ENCODE results near the gene KISS1R. TPM values are rescaled to one million over a fixed set of nuclear protein-coding genes. Genes with fewer than 3 reads are reported as not detected.

The KISS1R gene
- total RNA-seq, 2 experiments from 2014 or later = 12.2 to 13.3 TPM

DNA sequence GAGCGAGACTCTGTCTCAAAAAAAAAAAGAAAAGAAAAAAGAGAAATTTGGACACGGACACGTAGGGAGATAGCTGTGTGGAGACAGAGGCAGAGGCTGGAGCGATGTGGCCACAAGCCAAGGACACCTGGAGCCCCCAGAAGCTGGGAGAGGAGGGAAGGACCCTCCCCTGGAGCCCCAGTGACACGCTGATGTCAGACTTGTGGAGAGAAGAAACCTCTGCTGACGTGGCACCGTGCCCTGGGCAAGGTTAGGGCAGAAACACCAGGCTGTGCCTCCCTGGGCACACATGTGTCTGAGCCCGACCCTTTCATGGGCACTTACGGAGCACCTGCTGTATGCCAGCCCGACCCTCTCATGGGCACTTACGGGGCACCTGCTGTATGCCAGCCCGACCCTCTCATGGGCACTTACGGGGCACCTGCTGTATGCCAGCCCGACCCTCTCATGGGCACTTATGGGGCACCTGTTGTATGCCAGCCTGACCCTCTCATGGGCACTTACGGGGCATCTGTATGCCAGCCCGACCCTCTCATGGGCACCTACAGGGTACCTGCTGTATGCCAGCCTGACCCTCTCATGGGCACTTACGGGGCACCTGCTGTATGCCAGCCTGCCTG is 26.5 kb downstream of the KISS1R start:
- Mint-ChIP-seq H3K27ac (no peak overlapping the region), H3K4me3 (no peak overlapping the region), H3K27me3 (peaks cover 16% of the 10 kb centered on the region), H3K4me1 (peaks cover 12% of the 10 kb centered on the region), H3K9me3 (no peaks in the 10 kb centered on the region), H3K36me3 (peaks cover 8% of the 10 kb centered on the region)
- no peak for DNase-seq

- H3K27ac Mint-ChIP-seq = no peak overlapping the region
- H3K4me1 Mint-ChIP-seq = peaks cover 12% of the 10 kb centered on the region
- peaks cover 16% of the 10 kb centered on the region for H3K27me3 Mint-ChIP-seq
- H3K9me3 Mint-ChIP-seq = no peaks in the 10 kb centered on the region
- DNase-seq = no peak
- H3K36me3 Mint-ChIP-seq = peaks cover 8% of the 10 kb centered on the region
- no peak overlapping the region for H3K4me3 Mint-ChIP-seq
Measured at GRCh38 chr19:944171-944567, 27.0 kb downstream of the KISS1R start.

DNA sequence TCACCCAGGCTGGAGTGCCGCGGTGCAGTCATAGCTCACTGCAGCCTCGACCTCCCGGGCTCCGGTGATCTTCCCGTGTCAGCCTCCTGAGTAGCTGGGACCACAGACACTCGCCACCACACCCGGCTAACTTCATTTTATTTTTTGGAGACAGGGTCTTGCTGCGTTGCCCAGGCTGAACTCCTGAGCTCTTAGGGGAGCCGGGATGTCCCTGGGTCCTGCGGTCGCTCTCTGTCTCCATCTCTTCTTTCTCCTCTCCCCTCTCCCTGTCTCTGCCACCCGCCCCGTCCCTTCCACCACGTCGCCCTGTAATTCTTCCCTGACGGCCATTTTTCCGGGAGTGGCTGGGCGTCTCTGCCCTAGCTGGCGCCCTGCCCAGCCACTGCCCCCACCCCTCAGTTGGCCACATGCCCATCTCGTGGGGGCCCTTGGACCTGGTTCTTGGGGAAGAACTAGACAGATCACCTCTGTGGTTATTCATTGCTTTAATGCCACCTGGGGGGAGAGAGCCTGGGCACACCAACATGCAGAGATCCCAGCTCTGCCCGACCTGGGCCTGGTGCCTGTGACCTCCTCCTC is 27.6 kb downstream of the KISS1R start:
- no peak for DNase-seq
- Mint-ChIP-seq H3K4me3 (no peak overlapping the region), H3K27ac (no peak overlapping the region), H3K36me3 (peaks cover 6% of the 10 kb centered on the region), H3K27me3 (peaks cover 11% of the 10 kb centered on the region), H3K9me3 (no peaks in the 10 kb centered on the region), H3K4me1 (peaks cover 12% of the 10 kb centered on the region)

- no peaks in the 10 kb centered on the region for H3K9me3 Mint-ChIP-seq
- H3K4me3 Mint-ChIP-seq = no peak overlapping the region
- peaks cover 3% of the 10 kb centered on the region for H3K36me3 Mint-ChIP-seq
- no peak for DNase-seq
- H3K27ac Mint-ChIP-seq = no peak overlapping the region
- peaks cover 4% of the 10 kb centered on the region for H3K27me3 Mint-ChIP-seq
- H3K4me1 Mint-ChIP-seq = peaks cover 5% of the 10 kb centered on the region
Measured at GRCh38 chr19:945401-946252, 28.5 kb downstream of the KISS1R start.

DNA sequence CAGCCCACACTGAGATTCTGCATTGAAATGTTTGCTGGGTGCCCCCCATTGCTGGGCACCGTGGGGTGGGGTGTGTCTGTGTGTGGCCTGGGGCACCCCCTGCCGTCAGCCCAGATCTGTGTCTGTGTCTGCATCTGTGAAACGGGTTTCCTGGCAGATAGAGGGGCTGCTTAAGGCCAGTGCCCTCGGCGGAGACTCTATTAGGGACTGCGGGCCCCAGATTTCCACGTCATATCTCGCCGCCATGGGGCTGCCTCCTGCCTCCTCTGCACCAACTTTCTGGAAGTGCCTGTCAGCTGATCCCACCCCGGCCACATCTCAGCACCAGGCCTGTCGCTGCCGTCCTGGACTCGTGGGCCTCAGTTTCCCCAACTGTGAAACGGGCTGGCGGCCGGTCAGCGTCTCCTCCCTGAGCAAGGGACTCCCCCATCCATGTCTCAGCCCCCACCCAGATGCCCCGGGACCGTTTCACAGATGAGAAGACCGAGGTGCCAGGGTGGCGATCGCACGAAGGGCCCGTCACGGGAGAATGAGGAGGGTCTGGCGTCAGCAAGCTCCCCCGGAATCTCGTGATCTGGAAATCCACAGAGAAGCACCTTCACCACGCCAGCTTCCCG is 30.1 kb downstream of the KISS1R start:
- DNase-seq = no peak
- Mint-ChIP-seq H3K9me3 (no peaks in the 10 kb centered on the region), H3K4me1 (no peaks in the 10 kb centered on the region), H3K27me3 (no peaks in the 10 kb centered on the region), H3K4me3 (no peak overlapping the region), H3K27ac (no peak overlapping the region), H3K36me3 (no peaks in the 10 kb centered on the region)

- H3K4me3 Mint-ChIP-seq = no peak overlapping the region
- no peaks in the 10 kb centered on the region for H3K9me3 Mint-ChIP-seq
- H3K4me1 Mint-ChIP-seq = no peaks in the 10 kb centered on the region
- H3K27ac Mint-ChIP-seq = no peak overlapping the region
- no peaks in the 10 kb centered on the region for H3K27me3 Mint-ChIP-seq
- no peaks in the 10 kb centered on the region for H3K36me3 Mint-ChIP-seq
- DNase-seq = peak; percentile 14
Measured at GRCh38 chr19:947707-948539, 30.8 kb downstream of the KISS1R start.

- Mint-ChIP-seq H3K27ac (no peak overlapping the region), H3K27me3 (no peaks in the 10 kb centered on the region), H3K36me3 (no peaks in the 10 kb centered on the region), H3K4me3 (no peak overlapping the region), H3K9me3 (no peaks in the 10 kb centered on the region), H3K4me1 (no peaks in the 10 kb centered on the region)
- DNase-seq = no peak
Measured at GRCh38 chr19:948842-949496, 31.8 kb downstream of the KISS1R start.

DNA sequence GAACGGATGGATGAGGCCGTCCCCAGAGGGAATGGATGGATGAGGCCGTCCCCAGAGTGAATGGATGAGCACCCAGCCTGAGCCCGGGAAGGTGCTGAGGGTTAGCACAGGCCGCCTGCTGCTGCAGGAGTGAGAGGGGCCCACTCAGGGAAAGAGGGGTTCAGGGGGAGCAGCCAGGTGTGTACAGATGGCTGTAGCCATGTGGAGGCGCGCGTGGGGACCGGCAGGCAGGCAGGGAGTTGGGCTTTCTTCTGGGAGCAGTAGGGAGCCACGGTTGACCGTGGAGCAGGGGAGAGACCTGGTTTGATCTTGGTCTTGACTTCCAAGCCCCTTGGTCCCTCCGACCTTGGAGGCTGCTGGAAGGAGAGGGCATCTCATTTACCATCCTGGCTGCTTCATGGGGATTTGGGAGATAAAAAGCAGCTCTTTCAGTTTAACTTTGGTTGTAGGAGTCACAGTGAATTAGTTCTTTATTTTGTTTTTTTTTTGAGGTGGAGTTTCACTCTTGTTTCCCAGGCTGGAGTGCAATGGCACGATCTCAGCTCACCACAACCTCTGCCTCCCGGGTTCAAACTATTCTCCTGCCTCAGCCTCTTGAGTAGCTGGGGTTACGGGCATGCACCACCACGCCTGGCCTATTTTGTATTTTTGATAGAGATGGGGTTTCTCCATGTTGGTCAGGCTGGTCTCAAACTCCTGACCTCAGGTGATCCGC is 33.4 kb downstream of the KISS1R start:
- Mint-ChIP-seq H3K4me1 (no peaks in the 10 kb centered on the region), H3K27me3 (no peaks in the 10 kb centered on the region), H3K9me3 (no peaks in the 10 kb centered on the region), H3K27ac (no peak overlapping the region), H3K4me3 (no peak overlapping the region), H3K36me3 (no peaks in the 10 kb centered on the region)
- no peak for DNase-seq

DNA sequence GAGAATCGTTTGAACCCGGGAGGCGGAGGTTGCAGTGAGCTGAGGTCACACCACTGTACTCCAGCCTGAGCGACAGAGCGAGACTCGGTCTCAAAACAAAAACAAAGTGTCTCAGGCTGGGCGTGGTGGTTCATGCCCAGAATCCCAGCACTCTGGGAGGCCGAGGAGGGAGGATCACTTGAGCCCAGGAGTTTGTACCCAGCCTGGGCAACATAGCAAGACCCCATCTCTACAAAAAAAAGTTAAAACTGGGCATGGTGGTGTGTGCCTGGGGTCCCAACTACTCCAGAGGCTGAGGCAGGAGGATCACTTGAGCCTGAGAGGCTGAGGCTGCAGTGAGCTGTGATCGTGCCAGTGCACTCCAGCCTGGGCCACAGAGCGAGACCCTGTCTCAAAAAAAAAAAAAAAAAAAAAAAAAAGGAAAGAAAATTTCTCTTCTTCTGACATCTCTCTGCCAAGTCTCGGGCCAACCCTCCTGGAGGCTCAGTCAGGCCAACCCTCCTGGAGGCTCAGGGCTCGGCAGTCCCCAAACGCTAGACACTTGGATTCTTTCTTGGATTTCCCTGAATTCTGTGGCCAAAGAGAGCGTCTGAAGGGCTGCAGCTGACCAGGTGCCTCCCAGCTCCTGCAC is 35.0 kb downstream of the KISS1R start:
- H3K9me3 Mint-ChIP-seq = no peaks in the 10 kb centered on the region
- H3K27me3 Mint-ChIP-seq = no peaks in the 10 kb centered on the region
- H3K27ac Mint-ChIP-seq = no peak overlapping the region
- H3K4me3 Mint-ChIP-seq = no peak overlapping the region
- H3K36me3 Mint-ChIP-seq = no peaks in the 10 kb centered on the region
- no peak for DNase-seq
- H3K4me1 Mint-ChIP-seq = no peaks in the 10 kb centered on the region

GRCh38 chr19:952680-953444 is 35.7 kb downstream of the KISS1R start:
- Mint-ChIP-seq H3K36me3 (no peaks in the 10 kb centered on the region), H3K4me1 (no peaks in the 10 kb centered on the region), H3K27me3 (no peaks in the 10 kb centered on the region), H3K4me3 (no peak overlapping the region), H3K27ac (no peak overlapping the region), H3K9me3 (no peaks in the 10 kb centered on the region)
- DNase-seq = no peak

GRCh38 chr19:953445-954271 is 36.5 kb downstream of the KISS1R start:
- H3K9me3 Mint-ChIP-seq = no peaks in the 10 kb centered on the region
- no peak overlapping the region for H3K4me3 Mint-ChIP-seq
- no peaks in the 10 kb centered on the region for H3K27me3 Mint-ChIP-seq
- DNase-seq = no peak
- H3K4me1 Mint-ChIP-seq = no peaks in the 10 kb centered on the region
- H3K27ac Mint-ChIP-seq = no peak overlapping the region
- no peaks in the 10 kb centered on the region for H3K36me3 Mint-ChIP-seq

DNA sequence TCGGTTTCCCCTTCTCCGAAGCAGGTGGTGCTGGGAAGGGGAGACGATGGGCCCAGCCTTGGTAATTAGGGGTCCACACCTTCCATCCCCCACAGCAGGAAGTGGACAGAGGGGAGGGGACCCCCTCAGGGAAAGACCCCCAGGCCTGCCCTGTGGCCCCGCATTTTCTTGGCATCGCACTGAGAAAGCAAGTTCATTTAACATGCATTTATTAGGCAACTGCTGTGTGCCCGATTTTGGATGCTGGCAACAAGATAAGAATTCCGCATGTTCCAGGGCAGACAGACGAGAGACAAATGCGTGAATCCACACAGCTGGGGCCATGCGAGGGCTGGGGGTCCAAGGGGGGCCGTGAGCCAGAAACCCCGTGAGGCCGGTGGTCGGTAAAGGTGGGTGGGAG is 37.1 kb downstream of the KISS1R start:
- Mint-ChIP-seq H3K27me3 (no peaks in the 10 kb centered on the region), H3K9me3 (no peaks in the 10 kb centered on the region), H3K4me1 (peaks cover 3% of the 10 kb centered on the region), H3K27ac (no peak overlapping the region), H3K36me3 (no peaks in the 10 kb centered on the region), H3K4me3 (no peak overlapping the region)
- DNase-seq = no peak

Data from activated naive CD8-positive, alpha-beta T cell treated with anti-CD3 and anti-CD28 coated beads for 36 hours (primary cell).